Breast epithelium (tissue), 3 donors: ENCODE data around the gene ROBO2.
A peak's percentile ranks its signal among the peaks of the same experiment; 100 is the strongest.

Experiments used
- CTCF ChIP-seq, 3 donors: fragments of 450-650 bp; IDR thresholded peaks; one replicate each; pipeline ENCODE4 v1.5.1; 2016 to 2017; ENCODE audit warnings: antibody characterized with exemption in 3 of 3, mild to moderate bottlenecking in 3 of 3, moderate library complexity in 3 of 3
- POLR2A ChIP-seq: fragments of 450-650 bp; IDR thresholded peaks from one replicate; pipeline ENCODE4 v1.6.1; 2016; ENCODE audit warnings: antibody characterized with exemption, mild to moderate bottlenecking, moderate library complexity
- POLR2AphosphoS5 ChIP-seq, 3 donors: sonication (generic); formaldehyde crosslinking; IDR thresholded peaks; one replicate each; pipeline ENCODE4 v1.6.1; 2017; ENCODE audit warnings: antibody characterized with exemption in 3 of 3

- TF ChIP-seq POLR2A: no peak
- no peak for TF ChIP-seq POLR2AphosphoS5 (IDR thresholded peaks at IDR 0.05)
- peak in 2 of 3 donors; percentile 38 to 52 for TF ChIP-seq CTCF (IDR thresholded peaks at IDR 0.05)
These were observed 280.6 kb downstream of the ROBO2 start for GRCh38 chr3:77320514-77320913.
